ENCODE data around the gene CTDSP2.

DNA sequence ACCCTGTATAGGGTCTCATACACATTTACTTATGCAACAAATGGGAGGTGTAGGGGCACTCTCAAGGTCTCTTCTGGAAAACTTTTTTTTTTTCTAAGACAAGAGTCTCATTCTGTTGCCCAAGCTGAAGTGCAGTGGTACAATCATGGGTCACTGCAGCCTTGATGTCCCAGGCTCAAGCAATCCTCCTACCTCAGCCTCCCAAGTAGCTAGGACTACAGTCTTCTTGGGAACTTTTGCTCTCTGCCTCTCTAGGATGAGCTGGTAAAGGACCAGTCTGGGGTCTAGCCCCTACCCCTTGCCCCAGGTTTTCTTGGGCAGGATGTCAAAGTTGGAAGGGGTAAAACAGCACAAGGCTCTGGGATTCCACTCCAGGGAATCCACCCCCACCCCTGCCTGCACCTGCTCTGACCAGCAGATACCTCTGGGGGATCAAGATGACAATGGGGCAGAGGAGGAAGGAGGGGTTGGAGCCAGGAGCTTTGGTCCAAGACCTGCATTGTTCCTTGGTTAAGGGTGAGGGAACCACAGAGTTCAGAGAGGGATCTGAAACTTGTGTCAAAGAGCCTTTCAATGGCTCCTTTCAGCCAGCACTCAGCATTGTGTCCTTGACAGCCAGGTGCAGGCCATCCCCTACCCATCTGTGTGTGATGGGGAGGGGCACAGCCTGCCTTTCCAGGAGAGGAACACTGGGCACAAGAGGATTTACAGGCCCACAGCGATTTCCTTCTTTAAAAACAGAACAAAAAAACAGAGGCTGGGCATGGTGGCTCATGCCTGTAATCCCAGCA lies 12.2 kb downstream of the CTDSP2 start:
- no peak for TF ChIP-seq CTCF (IDR thresholded peaks at IDR 0.05)
- no peak for TF ChIP-seq POLR2A (IDR thresholded peaks at IDR 0.05)
